OCI-LY7 (cell line): ENCODE data around the gene SNAI3. TPM values are rescaled to one million over a fixed set of nuclear protein-coding genes. Genes with fewer than 3 reads are reported as not detected.

Experiments
- BruUV-seq: library from RNA; stranded (reverse); fragments of 400-500 nt; replicated peaks from 2 replicates; lab custom pipeline; 2021; lab: Mats Ljungman, UMichigan
- CTCF ChIA-PET: fragments of 300-600 bp; sonication (Branson Sonifier 250); formaldehyde crosslinking; loops from one replicate; lab custom pipeline; 2022; ENCODE audit warnings: antibody characterized with exemption; ENCODE audit not compliant: unreplicated experiment; lab: Charles Lee
- POLR2A ChIA-PET: fragments of 300-600 bp; sonication (Branson Sonifier 250); formaldehyde crosslinking; loops from one replicate; lab custom pipeline; 2022; ENCODE audit warnings: antibody characterized with exemption; lab: Charles Lee
- DNase-seq: peaks from one replicate; pipeline ENCODE4 v3.0.0-alpha.2; 2015; ENCODE audit warnings: low spot score
- H2AFZ ChIP-seq: fragments of 200-600 bp; sonication (generic), shearing (Covaris generic); 2 replicates; pipeline ENCODE4 v1.6.1; 2014; ENCODE audit warnings: mild to moderate bottlenecking, antibody characterized with exemption, low read length, moderate library complexity
- H3K27ac ChIP-seq: fragments of 200-600 bp; sonication (generic); 2 replicates; pipeline ENCODE4 v1.5.1; 2014; ENCODE audit warnings: mixed run types, low read depth, mild to moderate bottlenecking, moderate library complexity, low read length, inconsistent platforms; ENCODE audit not compliant: poor library complexity, severe bottlenecking
- H3K36me3 ChIP-seq: fragments of 200-600 bp; sonication (generic); 2 replicates; pipeline ENCODE4 v1.6.1; 2014; ENCODE audit warnings: mild to moderate bottlenecking, antibody characterized with exemption, low read length, moderate library complexity, mixed read lengths; ENCODE audit not compliant: insufficient read depth
- H3K4me1 ChIP-seq: fragments of 200-600 bp; sonication (generic); 2 replicates; pipeline ENCODE4 v1.5.1; 2014; ENCODE audit warnings: mild to moderate bottlenecking, low read length; ENCODE audit not compliant: insufficient read depth, poor library complexity, severe bottlenecking
- H3K4me2 ChIP-seq: fragments of 200-600 bp; sonication (generic); 2 replicates; pipeline ENCODE4 v1.6.1; 2014; ENCODE audit warnings: mild to moderate bottlenecking, low read length
- H3K4me3 ChIP-seq: fragments of 200-600 bp; sonication (generic); 2 replicates; pipeline ENCODE4 v1.5.1; 2014; ENCODE audit warnings: mild to moderate bottlenecking, low read depth, low read length; ENCODE audit not compliant: poor library complexity, severe bottlenecking
- H3K79me2 ChIP-seq: fragments of 200-600 bp; sonication (generic); 2 replicates; pipeline ENCODE4 v1.6.1; 2016; ENCODE audit warnings: low read depth, mild to moderate bottlenecking, low read length, moderate library complexity, mixed read lengths; ENCODE audit not compliant: insufficient read depth
- H3K9me2 ChIP-seq: fragments of 200-600 bp; sonication (generic); 2 replicates; pipeline ENCODE4 v1.6.1; 2016; ENCODE audit warnings: mild to moderate bottlenecking, low read length, mixed read lengths; ENCODE audit not compliant: insufficient read depth
- H3K9me3 ChIP-seq: fragments of 200-600 bp; sonication (generic); 2 replicates; pipeline ENCODE4 v1.6.1; 2014; ENCODE audit warnings: mild to moderate bottlenecking, mixed run types, low read length, mixed read lengths
- H4K20me1 ChIP-seq: fragments of 200-600 bp; sonication (generic); 2 replicates; pipeline ENCODE4 v1.6.1; 2014; ENCODE audit warnings: mild to moderate bottlenecking, antibody characterized with exemption, low read length, moderate library complexity, mixed read lengths; ENCODE audit not compliant: insufficient read depth
- CTCF ChIP-seq: fragments of 200-600 bp; sonication (generic); conservative IDR thresholded peaks from 2 replicates; pipeline ENCODE4 v1.5.1; 2014; ENCODE audit warnings: mild to moderate bottlenecking, antibody characterized with exemption, low read length, moderate library complexity, mixed read lengths
- EZH2phosphoT487 ChIP-seq: fragments of 200-600 bp; sonication (generic); IDR thresholded peaks from 2 replicates; pipeline ENCODE4 v1.6.1; 2018; ENCODE audit warnings: low read depth, borderline replicate concordance, mild to moderate bottlenecking, mixed run types, antibody characterized with exemption, low read length, moderate library complexity, mixed read lengths
- intact Hi-C: fragments of 100-400 bp; cut with micrococcal nuclease; formaldehyde crosslinking; loops from one replicate; pipeline ENCODE4 v1.10.0; 2022; ENCODE audit not compliant: unreplicated experiment
- total RNA-seq, 2 experiments: library from RNA; depleted of rRNA in 1 of 2; stranded (reverse); fragments of >200 nt in 1 of 2; shearing (Covaris generic) in 1 of 2; gene quantifications; 2 replicates each; pipeline ENCODE4 v1.2.3, GENCODE V29; 2014 to 2022

The SNAI3 gene
- total RNA-seq, 2 experiments from 2014 or later, result 3.1 to 3.3 TPM

- peak overlapping the region; percentile 76 for H3K4me2 ChIP-seq
- no peaks in the 10 kb centered on the region for H4K20me1 ChIP-seq
- intact Hi-C loops, result loop anchor here (1.0 kb wide), 3 partner anchors 17 to 46 kb away; partner anchors contain the start of gene MVD
- TF ChIP-seq CTCF (no peak), EZH2phosphoT487 (no peak)
- no TSS peak for BruUV-seq
- peaks cover 55% of the 10 kb centered on the region for H3K4me1 ChIP-seq
- no peak for DNase-seq
- H3K36me3 ChIP-seq, result 0 out of 2 replicates have a peak, but pooled peaks cover 6% of the 10 kb centered on the region
- H3K9me2 ChIP-seq, result no peaks in the 10 kb centered on the region
- peak overlapping the region; percentile 94 for H3K27ac ChIP-seq
- CTCF ChIA-PET, result interaction anchor here (0.6 to 0.7 kb wide), 2 partner anchors 21 to 127 kb away, joined by 4 read pairs; no protein-coding TSS in a partner anchor
- peak overlapping the region; percentile 56 for H3K4me3 ChIP-seq
- H3K9me3 ChIP-seq, result no peaks in the 10 kb centered on the region
- no peaks in the 10 kb centered on the region for H3K79me2 ChIP-seq
- H2AFZ ChIP-seq, result no peak overlapping the region
- POLR2A ChIA-PET, result interaction anchor here (0.6 to 1.8 kb wide), 2 partner anchors 15 to 445 kb away, joined by 3 to 11 read pairs; no protein-coding TSS in a partner anchor
Measured at GRCh38 chr16:88680554-88681083, 5.7 kb downstream of the SNAI3 start.

GRCh38 chr16:88678224-88678979 lies 7.9 kb downstream of the SNAI3 start:
- peaks cover 11% of the 10 kb centered on the region; the same call in 1 of the 2 replicates for H3K36me3 ChIP-seq
- H3K4me3 ChIP-seq, result no peak overlapping the region
- H3K9me3 ChIP-seq, result no peaks in the 10 kb centered on the region
- no peaks in the 10 kb centered on the region for H3K79me2 ChIP-seq
- intact Hi-C loops, result no loop called here
- ChIA-PET POLR2A (no interaction called here), CTCF (no interaction called here)
- BruUV-seq, result no TSS peak
- H3K9me2 ChIP-seq, result no peaks in the 10 kb centered on the region
- no peak overlapping the region for H2AFZ ChIP-seq
- H3K27ac ChIP-seq, result no peak overlapping the region
- no peak overlapping the region for H3K4me2 ChIP-seq
- no peak for DNase-seq
- no peak for TF ChIP-seq CTCF
- no peak for TF ChIP-seq EZH2phosphoT487
- no peaks in the 10 kb centered on the region for H4K20me1 ChIP-seq
- peaks cover 35% of the 10 kb centered on the region for H3K4me1 ChIP-seq
